Measurements from ENCODE around the gene NAXE.

The NAXE gene

GRCh38 chr1:156595016-156595415, 3.4 kb downstream of the NAXE start:
- Histone ChIP-seq H3K9ac (ENCODE audit: low read length) (no peak overlapping the region), H3K79me2 (ENCODE audit: low read length) (peaks cover 61% of the 10 kb centered on the region), H3K9me3 (replicated peaks; ENCODE audit: insufficient read depth, low read length) (no peaks in the 10 kb centered on the region)

GRCh38 chr1:156596426-156596825, 4.8 kb downstream of the NAXE start:
- no peak overlapping the region for H2AFZ ChIP-seq (ENCODE audit: low read length)
- no peak overlapping the region for H3K9ac ChIP-seq (ENCODE audit: low read length)
- no peaks in the 10 kb centered on the region for H3K27me3 ChIP-seq (replicated peaks; ENCODE audit: insufficient read depth, low read length)
- H3K79me2 ChIP-seq (ENCODE audit: low read length), result peaks cover 75% of the 10 kb centered on the region
- no peaks in the 10 kb centered on the region for H3K9me2 ChIP-seq (replicated peaks; ENCODE audit: insufficient read depth, low read length)
- no peak overlapping the region for H3K4me2 ChIP-seq (ENCODE audit: low read depth, low read length)
- H3K4me3 ChIP-seq (ENCODE audit: low read length), result no peak overlapping the region
- H3K36me3 ChIP-seq (replicated peaks; ENCODE audit: insufficient read depth, low read length), result peaks cover 18% of the 10 kb centered on the region; the same call in 1 of the 2 replicates
- no peaks in the 10 kb centered on the region for H3K9me3 ChIP-seq (replicated peaks; ENCODE audit: insufficient read depth, low read length)
- H3K4me1 ChIP-seq (ENCODE audit: low read length), result peaks cover 14% of the 10 kb centered on the region
- no peak overlapping the region for H3K27ac ChIP-seq (ENCODE audit: low read length)
- DNase-seq, result no peak
- no peaks in the 10 kb centered on the region for H4K20me1 ChIP-seq (ENCODE audit: insufficient read depth, low read length)
- peaks cover 39% of the 10 kb centered on the region for H3F3A ChIP-seq (ENCODE audit: insufficient read depth, low read length)
- TF ChIP-seq EZH2phosphoT487 (IDR thresholded peaks at IDR 0.05; ENCODE audit: low read length), result no peak
- no peak for TF ChIP-seq CTCF (IDR thresholded peaks at IDR 0.05; ENCODE audit: low read length)
- no peak for TF ChIP-seq EZH2 (optimal IDR thresholded peaks at IDR 0.05; ENCODE audit: low read depth, low read length)

More at GRCh38 chr1:156595016-156595415, 3.4 kb downstream of the NAXE start:
- Histone ChIP-seq H3K27ac (ENCODE audit: low read length) (no peak overlapping the region), H3K4me2 (ENCODE audit: low read depth, low read length) (no peak overlapping the region), H3K36me3 (replicated peaks; ENCODE audit: insufficient read depth, low read length) (peaks cover 18% of the 10 kb centered on the region; the same call in 1 of the 2 replicates), H3F3A (ENCODE audit: insufficient read depth, low read length) (peaks cover 40% of the 10 kb centered on the region), H4K20me1 (ENCODE audit: insufficient read depth, low read length) (no peaks in the 10 kb centered on the region), H3K27me3 (replicated peaks; ENCODE audit: insufficient read depth, low read length) (no peaks in the 10 kb centered on the region), H2AFZ (ENCODE audit: low read length) (no peak overlapping the region), H3K4me3 (ENCODE audit: low read length) (no peak overlapping the region), H3K9me2 (replicated peaks; ENCODE audit: insufficient read depth, low read length) (no peaks in the 10 kb centered on the region), H3K4me1 (ENCODE audit: low read length) (peaks cover 21% of the 10 kb centered on the region)
- DNase-seq, result no peak
- TF ChIP-seq EZH2phosphoT487 (IDR thresholded peaks at IDR 0.05; ENCODE audit: low read length) (no peak), CTCF (IDR thresholded peaks at IDR 0.05; ENCODE audit: low read length) (no peak), EZH2 (optimal IDR thresholded peaks at IDR 0.05; ENCODE audit: low read depth, low read length) (no peak)

- Histone ChIP-seq H3K9me2 (replicated peaks; ENCODE audit: insufficient read depth, low read length) (no peaks in the 10 kb centered on the region), H3K4me2 (ENCODE audit: low read depth, low read length) (no peak overlapping the region), H3K9me3 (replicated peaks; ENCODE audit: insufficient read depth, low read length) (no peaks in the 10 kb centered on the region), H3K4me1 (ENCODE audit: low read length) (peaks cover 12% of the 10 kb centered on the region), H2AFZ (ENCODE audit: low read length) (no peak overlapping the region), H3K36me3 (replicated peaks; ENCODE audit: insufficient read depth, low read length) (peaks cover 18% of the 10 kb centered on the region; the same call in 1 of the 2 replicates), H4K20me1 (ENCODE audit: insufficient read depth, low read length) (no peaks in the 10 kb centered on the region), H3K27ac (ENCODE audit: low read length) (no peak overlapping the region), H3K27me3 (replicated peaks; ENCODE audit: insufficient read depth, low read length) (no peaks in the 10 kb centered on the region), H3F3A (ENCODE audit: insufficient read depth, low read length) (peaks cover 26% of the 10 kb centered on the region), H3K4me3 (ENCODE audit: low read length) (no peak overlapping the region), H3K9ac (ENCODE audit: low read length) (no peak overlapping the region), H3K79me2 (ENCODE audit: low read length) (peaks cover 66% of the 10 kb centered on the region)
- no peak for DNase-seq
- TF ChIP-seq EZH2phosphoT487 (IDR thresholded peaks at IDR 0.05; ENCODE audit: low read length) (no peak), CTCF (IDR thresholded peaks at IDR 0.05; ENCODE audit: low read length) (no peak), EZH2 (optimal IDR thresholded peaks at IDR 0.05; ENCODE audit: low read depth, low read length) (no peak)
Measured at GRCh38 chr1:156598125-156598524, 6.5 kb downstream of the NAXE start.

All from MM.1S (cell line).